Amniotic epithelial cell (primary cell): ENCODE data around the gene PODXL.

Experiments
- DNase-seq: peaks from one replicate; pipeline ENCODE4 v3.0.0-alpha.2; 2010; ENCODE audit warnings: low read depth

PODXL gene

GRCh38 chr7:131556053-131556908 is at the start of gene PODXL:
Gene PODXL (minus strand): TSS chr7:131556628. CDS start chr7:131556359, 269 bp downstream.
- no peak for DNase-seq

- DNase-seq: no peak
Observed at GRCh38 chr7:131605280-131605878, 49.0 kb upstream of the PODXL start.

- DNase-seq: peak; percentile 97
Observed at GRCh38 chr7:131604841-131605279, 48.4 kb upstream of the PODXL start.

- no peak for DNase-seq
Observed at GRCh38 chr7:131603932-131604331, 47.5 kb upstream of the PODXL start.

GRCh38 chr7:131602994-131603372 is 46.6 kb upstream of the PODXL start:
- peak; percentile 69 for DNase-seq

- DNase-seq: no peak
Observed at GRCh38 chr7:131602304-131602993, 46.0 kb upstream of the PODXL start.

GRCh38 chr7:131600085-131600881 is 43.9 kb upstream of the PODXL start:
- DNase-seq: no peak

- DNase-seq: no peak
Observed at GRCh38 chr7:131596785-131597184, 40.4 kb upstream of the PODXL start.

GRCh38 chr7:131595699-131596098 is 39.3 kb upstream of the PODXL start:
- DNase-seq: peak; percentile 40

GRCh38 chr7:131591687-131592319 is 35.4 kb upstream of the PODXL start:
- DNase-seq: no peak

- no peak for DNase-seq
Observed at GRCh38 chr7:131587315-131587923, 31.0 kb upstream of the PODXL start.

GRCh38 chr7:131586759-131587158 is 30.3 kb upstream of the PODXL start:
- no peak for DNase-seq

- DNase-seq: no peak
Observed at GRCh38 chr7:131586259-131586658, 29.8 kb upstream of the PODXL start.

- no peak for DNase-seq
Observed at GRCh38 chr7:131583430-131583829, 27.0 kb upstream of the PODXL start.

GRCh38 chr7:131581241-131582051 is 25.0 kb upstream of the PODXL start:
- DNase-seq: no peak

GRCh38 chr7:131578602-131579001 is 22.2 kb upstream of the PODXL start:
- DNase-seq: no peak

- no peak for DNase-seq
Observed at GRCh38 chr7:131574741-131575140, 18.3 kb upstream of the PODXL start.

- no peak for DNase-seq
Observed at GRCh38 chr7:131570401-131570800, 14.0 kb upstream of the PODXL start.

GRCh38 chr7:131568970-131569369 is 12.5 kb upstream of the PODXL start:
- no peak for DNase-seq

- DNase-seq: no peak
Observed at GRCh38 chr7:131568510-131568909, 12.1 kb upstream of the PODXL start.
